AG10803 (cell line): Measurements from ENCODE around the gene SLFN14.

ENCODE experiments used
- DNase-seq: peaks from one replicate; pipeline ENCODE4 v3.0.0; 2010; ENCODE audit warnings: low read depth
- H3K4me3 ChIP-seq: 2 replicates; pipeline ENCODE4 v1.5.1; 2011; ENCODE audit warnings: mild to moderate bottlenecking, low read length, control low read depth
- CTCF ChIP-seq: conservative IDR thresholded peaks from 2 replicates; pipeline ENCODE4 v1.5.1; 2011; ENCODE audit warnings: mild to moderate bottlenecking, low read length, control low read depth, inconsistent platforms

Gene SLFN14

GRCh38 chr17:35546487-35546886 lies 14.1 kb downstream of the SLFN14 start:
- DNase-seq = no peak
- no peak overlapping the region for H3K4me3 ChIP-seq
- no peak for TF ChIP-seq CTCF

- no peak overlapping the region for H3K4me3 ChIP-seq
- no peak for TF ChIP-seq CTCF
- DNase-seq = no peak
Measured at GRCh38 chr17:35545150-35545549, 15.5 kb downstream of the SLFN14 start.

GRCh38 chr17:35543856-35544255 lies 16.8 kb downstream of the SLFN14 start:
- DNase-seq = no peak
- no peak overlapping the region for H3K4me3 ChIP-seq
- no peak for TF ChIP-seq CTCF

GRCh38 chr17:35542990-35543389 lies 17.6 kb downstream of the SLFN14 start:
- no peak for TF ChIP-seq CTCF
- no peak overlapping the region for H3K4me3 ChIP-seq

GRCh38 chr17:35541434-35541833 lies 19.2 kb downstream of the SLFN14 start:
- TF ChIP-seq CTCF = no peak
- no peak overlapping the region for H3K4me3 ChIP-seq
- DNase-seq = no peak

More at GRCh38 chr17:35542990-35543389, 17.6 kb downstream of the SLFN14 start:
- DNase-seq = no peak

- no peak for TF ChIP-seq CTCF
- H3K4me3 ChIP-seq = peak overlapping the region; percentile 34
- peak; percentile 25 for DNase-seq
Measured at GRCh38 chr17:35540589-35541404, 19.8 kb downstream of the SLFN14 start.

- no peak for TF ChIP-seq CTCF
- no peak overlapping the region for H3K4me3 ChIP-seq
- no peak for DNase-seq
Measured at GRCh38 chr17:35539659-35540026, 21.0 kb downstream of the SLFN14 start.
